ENCODE data around the gene VCX3B. TPM values are rescaled to one million over a fixed set of nuclear protein-coding genes. Genes with fewer than 3 reads are reported as not detected.
"Not testable (repeated sequence)": the region's sequence is repeated elsewhere in the genome, so short reads cannot be mapped to it uniquely, and the experiment has no call there.

Gene VCX3B
- total RNA-seq, 1 donor from 2014 or later, result not detected

GRCh38 chrX:8462488-8462887, 2.1 kb upstream of the VCX3B start:
- no peak for TF ChIP-seq EZH2phosphoT487 (IDR thresholded peaks at IDR 0.05)
- peaks cover 12% of the 10 kb centered on the region for H3K9me3 Mint-ChIP-seq
- H3K27me3 ChIP-seq, result no peaks in the 10 kb centered on the region
- H3K36me3 Mint-ChIP-seq, result peaks cover 2% of the 10 kb centered on the region
- H3K27ac Mint-ChIP-seq, result no peak overlapping the region
- no peak overlapping the region for H3K4me3 Mint-ChIP-seq
- H3K4me1 ChIP-seq, result no peaks in the 10 kb centered on the region
- H3K27ac ChIP-seq, result no peak overlapping the region
- H3F3A ChIP-seq (ENCODE audit: low read depth), result no peaks in the 10 kb centered on the region
- no peaks in the 10 kb centered on the region for H3K36me3 ChIP-seq
- H3K4me1 Mint-ChIP-seq, result no peaks in the 10 kb centered on the region
- peaks cover 4% of the 10 kb centered on the region for H3K27me3 Mint-ChIP-seq (ENCODE audit: insufficient read depth, low read depth)
- no peak for DNase-seq (ENCODE audit: low spot score)
- H3K4me2 ChIP-seq, result no peak overlapping the region
- H3K9me3 ChIP-seq (ENCODE audit: low read depth), result peaks cover 6% of the 10 kb centered on the region
- no peaks in the 10 kb centered on the region for H3K79me2 ChIP-seq (ENCODE audit: low read depth)
- H3K4me3 ChIP-seq, result no peak overlapping the region
- H2AFZ ChIP-seq (replicated peaks), result no peak overlapping the region
- H4K20me1 ChIP-seq (ENCODE audit: low read depth), result no peaks in the 10 kb centered on the region
- no peak overlapping the region for H3K9ac ChIP-seq

- H3K4me1 Mint-ChIP-seq, result no peaks in the 10 kb centered on the region
- no peaks in the 10 kb centered on the region for H3K36me3 Mint-ChIP-seq
- no peaks in the 10 kb centered on the region for H3K36me3 ChIP-seq
- no peaks in the 10 kb centered on the region for H3K9me3 Mint-ChIP-seq
- H2AFZ ChIP-seq (replicated peaks), result no peak overlapping the region
- no peaks in the 10 kb centered on the region for H3F3A ChIP-seq (ENCODE audit: low read depth)
- no peak overlapping the region for H3K4me3 Mint-ChIP-seq
- H3K27me3 ChIP-seq, result no peaks in the 10 kb centered on the region
- no peak for TF ChIP-seq EZH2 (IDR thresholded peaks at IDR 0.05)
- TF ChIP-seq EZH2phosphoT487 (IDR thresholded peaks at IDR 0.05), result no peak
- no peak for TF ChIP-seq CTCF (IDR thresholded peaks at IDR 0.05)
- no peak overlapping the region for H3K27ac ChIP-seq
- no peak overlapping the region for H3K27ac Mint-ChIP-seq
- no peak overlapping the region for H3K4me2 ChIP-seq
- no peaks in the 10 kb centered on the region for H4K20me1 ChIP-seq (ENCODE audit: low read depth)
- no peaks in the 10 kb centered on the region for H3K9me3 ChIP-seq (ENCODE audit: low read depth)
- H3K27me3 Mint-ChIP-seq (ENCODE audit: insufficient read depth, low read depth), result no peaks in the 10 kb centered on the region
- no peaks in the 10 kb centered on the region for H3K79me2 ChIP-seq (ENCODE audit: low read depth)
- no peaks in the 10 kb centered on the region for H3K4me1 ChIP-seq
- DNase-seq (ENCODE audit: low spot score), result no peak
- H3K4me3 ChIP-seq, result no peak overlapping the region
- H3K9ac ChIP-seq, result no peak overlapping the region
Observed at GRCh38 chrX:8484360-8484949, 19.8 kb downstream of the VCX3B start.

GRCh38 chrX:8495036-8495435, 30.4 kb downstream of the VCX3B start:
- not testable (repeated sequence) for H3K9me3 Mint-ChIP-seq

GRCh38 chrX:8500203-8500602, 35.6 kb downstream of the VCX3B start:
- no peaks in the 10 kb centered on the region for H3K36me3 ChIP-seq
- no peak overlapping the region for H3K27ac Mint-ChIP-seq

More at GRCh38 chrX:8495036-8495435, 30.4 kb downstream of the VCX3B start:
- H3K4me2 ChIP-seq; H4K20me1 ChIP-seq (ENCODE audit: low read depth); H3K4me1 ChIP-seq; H3K4me3 Mint-ChIP-seq; H3K27ac ChIP-seq; H3K9ac ChIP-seq; H3K27ac Mint-ChIP-seq; DNase-seq (ENCODE audit: low spot score); H3K79me2 ChIP-seq (ENCODE audit: low read depth); H3K27me3 ChIP-seq; H3K9me3 ChIP-seq (ENCODE audit: low read depth); H3K36me3 ChIP-seq; H2AFZ ChIP-seq (replicated peaks); H3K27me3 Mint-ChIP-seq (ENCODE audit: insufficient read depth, low read depth); H3K4me3 ChIP-seq; H3K36me3 Mint-ChIP-seq; H3K4me1 Mint-ChIP-seq; H3F3A ChIP-seq (ENCODE audit: low read depth): not testable (repeated sequence)

GRCh38 chrX:8502101-8502500, 37.5 kb downstream of the VCX3B start:
- not testable (repeated sequence) for H3K27me3 Mint-ChIP-seq (ENCODE audit: insufficient read depth, low read depth); H4K20me1 ChIP-seq (ENCODE audit: low read depth)

More at GRCh38 chrX:8500203-8500602, 35.6 kb downstream of the VCX3B start:
- no peak for DNase-seq (ENCODE audit: low spot score)
- no peaks in the 10 kb centered on the region for H4K20me1 ChIP-seq (ENCODE audit: low read depth)
- H3K27me3 ChIP-seq, result no peaks in the 10 kb centered on the region
- no peak overlapping the region for H3K4me2 ChIP-seq
- no peaks in the 10 kb centered on the region for H3K79me2 ChIP-seq (ENCODE audit: low read depth)
- Mint-ChIP-seq H3K36me3 (no peaks in the 10 kb centered on the region), H3K27me3 (ENCODE audit: insufficient read depth, low read depth) (no peaks in the 10 kb centered on the region), H3K4me1 (peaks cover 3% of the 10 kb centered on the region), H3K9me3 (no peaks in the 10 kb centered on the region), H3K4me3 (no peak overlapping the region)
- no peak overlapping the region for H2AFZ ChIP-seq (replicated peaks)
- H3K4me3 ChIP-seq, result no peak overlapping the region
- no peaks in the 10 kb centered on the region for H3K4me1 ChIP-seq
- H3F3A ChIP-seq (ENCODE audit: low read depth), result no peaks in the 10 kb centered on the region
- no peak overlapping the region for H3K9ac ChIP-seq
- no peaks in the 10 kb centered on the region for H3K9me3 ChIP-seq (ENCODE audit: low read depth)
- no peak overlapping the region for H3K27ac ChIP-seq
- TF ChIP-seq CTCF (IDR thresholded peaks at IDR 0.05) (no peak), EZH2 (IDR thresholded peaks at IDR 0.05) (no peak), EZH2phosphoT487 (IDR thresholded peaks at IDR 0.05) (no peak)

More at GRCh38 chrX:8502101-8502500, 37.5 kb downstream of the VCX3B start:
- H3K36me3 Mint-ChIP-seq; H3K27me3 ChIP-seq; H3K4me3 ChIP-seq; H3K27ac Mint-ChIP-seq; H3K4me2 ChIP-seq; H3K9me3 ChIP-seq (ENCODE audit: low read depth); H3K27ac ChIP-seq; H3K9me3 Mint-ChIP-seq; H3K4me1 Mint-ChIP-seq; H3K9ac ChIP-seq; H3K36me3 ChIP-seq; H3F3A ChIP-seq (ENCODE audit: low read depth); H3K79me2 ChIP-seq (ENCODE audit: low read depth); DNase-seq (ENCODE audit: low spot score); H3K4me1 ChIP-seq; H3K4me3 Mint-ChIP-seq; H2AFZ ChIP-seq (replicated peaks): not testable (repeated sequence)
